EL (cell line): ENCODE results near the gene PLEKHB1.

Experiments
- DNase-seq: peaks from one replicate; pipeline ENCODE4 v3.0.0-alpha.2; 2016

PLEKHB1 gene, protein sequence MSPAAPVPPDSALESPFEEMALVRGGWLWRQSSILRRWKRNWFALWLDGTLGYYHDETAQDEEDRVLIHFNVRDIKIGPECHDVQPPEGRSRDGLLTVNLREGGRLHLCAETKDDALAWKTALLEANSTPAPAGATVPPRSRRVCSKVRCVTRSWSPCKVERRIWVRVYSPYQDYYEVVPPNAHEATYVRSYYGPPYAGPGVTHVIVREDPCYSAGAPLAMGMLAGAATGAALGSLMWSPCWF

DNA sequence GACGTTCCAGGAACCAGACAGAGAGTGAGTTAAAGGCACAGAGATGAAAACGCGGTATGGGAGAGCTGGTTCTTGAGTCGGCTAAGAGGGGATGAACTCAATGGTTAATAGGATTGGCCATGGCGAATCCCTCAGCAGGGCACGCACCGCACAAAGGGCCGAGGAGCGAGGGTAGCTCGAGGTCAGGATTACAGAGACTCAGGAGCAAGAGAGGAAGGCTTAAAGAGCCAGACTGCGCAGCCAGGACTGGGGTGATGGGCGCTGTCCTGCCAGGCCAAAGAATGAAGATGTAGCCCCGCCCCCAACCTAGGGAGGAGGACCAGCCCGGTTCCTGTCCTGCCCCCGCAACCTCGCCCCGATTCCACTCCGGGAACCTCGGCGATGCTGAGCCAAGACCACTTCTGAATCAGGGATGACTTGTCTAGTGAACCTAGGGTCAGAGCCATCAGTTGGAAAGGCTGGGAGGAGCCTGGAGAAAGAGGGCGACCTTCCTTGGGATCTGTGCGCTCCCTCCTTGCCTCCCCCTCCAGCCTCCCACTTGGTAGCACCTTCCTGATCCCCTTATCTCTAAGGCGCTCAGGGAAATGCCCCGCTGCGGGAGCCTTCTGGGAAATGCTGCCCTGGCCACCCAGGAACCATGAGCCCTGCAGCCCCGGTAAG is at the start of gene PLEKHB1:
Gene PLEKHB1 (plus strand): TSS at position 610 of the 660 bp plus-strand sequence. CDS start 28 bp downstream, at position 638.
- DNase-seq: peak; percentile 18

DNA sequence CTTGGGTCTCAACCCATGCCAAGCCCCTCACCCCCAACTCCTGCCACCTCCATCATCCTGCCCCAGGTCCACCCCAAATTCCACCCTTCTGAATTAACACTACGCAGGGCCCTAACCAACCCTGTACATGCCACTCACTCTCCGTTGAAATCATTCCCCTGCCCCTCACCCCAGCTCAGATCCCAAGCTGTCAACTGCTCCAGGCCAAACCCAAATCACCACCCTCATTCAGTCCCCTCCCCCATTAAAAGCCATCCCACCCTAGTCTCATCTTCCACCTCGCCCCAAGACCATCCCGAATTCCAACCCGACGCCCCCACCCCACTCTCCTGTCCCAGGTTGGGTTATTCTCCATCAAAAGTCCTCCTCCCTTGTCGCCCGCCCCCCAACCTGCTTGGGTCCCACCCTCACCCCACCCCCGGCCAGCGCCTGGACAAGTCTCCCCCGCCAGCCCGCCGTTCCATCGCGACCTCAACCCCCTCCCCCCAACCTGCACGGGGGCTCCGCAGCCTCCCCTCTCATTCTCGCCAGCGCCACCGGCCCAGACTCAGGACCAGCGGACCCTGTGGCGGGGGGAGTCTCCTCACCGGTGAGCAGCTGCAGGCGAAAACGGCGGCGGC is 48.9 kb upstream of the PLEKHB1 start:
- peak; percentile 3 for DNase-seq

DNA sequence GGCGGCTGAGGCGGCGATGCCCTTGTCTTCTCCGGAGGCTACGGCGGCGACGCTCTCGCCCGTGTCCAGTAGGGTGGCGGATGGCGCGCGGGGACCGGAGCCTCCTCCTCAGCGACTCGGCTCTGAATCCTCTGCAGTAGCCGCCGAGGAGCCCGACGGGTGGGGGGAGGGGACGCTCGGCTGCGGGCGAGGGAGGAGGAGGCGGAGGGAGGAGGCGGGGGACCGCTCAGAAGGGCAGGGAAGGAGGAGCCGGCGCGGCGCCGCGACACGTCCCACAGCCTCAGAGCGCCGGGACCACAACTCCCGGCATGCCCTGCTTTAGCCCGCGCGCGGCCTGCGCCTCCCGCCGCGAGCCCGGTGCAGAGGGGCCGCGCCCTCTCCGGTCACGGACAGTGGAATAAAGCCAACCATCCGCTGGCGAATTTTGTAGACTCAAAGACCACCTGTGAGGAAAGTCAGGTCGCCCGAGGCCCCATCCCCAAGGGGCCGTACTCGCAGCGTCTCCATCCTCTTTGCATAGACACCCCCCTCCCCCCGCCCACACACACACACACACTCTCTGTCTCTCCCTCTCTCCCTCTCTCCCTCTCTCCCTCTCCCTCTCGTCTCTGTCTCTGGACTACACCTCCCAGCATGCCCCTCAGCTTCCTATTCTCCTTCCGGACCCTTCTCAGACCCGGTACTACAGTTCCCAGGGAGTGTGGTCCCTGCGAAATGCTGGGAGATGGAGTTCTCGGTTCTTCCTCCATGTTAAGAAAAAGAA is 48.2 kb upstream of the PLEKHB1 start, which contains the start of gene FAM168A:
Gene FAM168A (minus strand): TSS at position 157 of the 763 bp plus-strand sequence. CDS start 129,638 bp downstream, outside the sequence.
- peak; percentile 97 for DNase-seq

DNA sequence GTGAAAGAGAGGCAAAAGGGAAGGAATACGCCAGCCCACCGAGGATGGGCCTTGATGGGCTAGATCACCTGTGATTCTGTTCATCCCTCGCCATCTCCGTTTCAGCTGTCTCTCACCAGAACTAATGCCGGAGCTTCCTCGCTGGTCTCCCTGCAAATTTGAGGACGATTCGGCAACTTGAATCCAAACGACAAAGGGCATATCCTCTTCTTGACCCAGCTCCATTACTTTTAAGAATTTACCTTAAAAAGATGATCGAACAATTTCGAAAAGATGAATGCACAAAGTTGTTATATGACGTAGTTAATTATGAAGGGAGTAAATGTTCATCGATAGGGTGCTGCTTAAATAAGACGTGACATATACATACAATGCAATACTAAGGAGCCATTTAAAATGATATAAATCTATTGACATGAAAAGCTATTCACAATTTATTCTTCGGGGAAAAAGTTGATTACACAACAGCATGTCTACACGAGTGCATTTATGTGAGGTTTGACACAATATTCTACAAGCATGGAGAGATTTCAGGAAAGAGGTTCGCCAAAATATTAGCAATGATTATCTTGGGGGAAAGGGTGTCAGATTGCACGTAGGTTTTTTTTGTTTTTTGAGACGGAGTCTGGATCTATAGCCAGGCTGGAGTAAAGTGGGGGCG is 47.5 kb upstream of the PLEKHB1 start:
- DNase-seq: no peak

DNA sequence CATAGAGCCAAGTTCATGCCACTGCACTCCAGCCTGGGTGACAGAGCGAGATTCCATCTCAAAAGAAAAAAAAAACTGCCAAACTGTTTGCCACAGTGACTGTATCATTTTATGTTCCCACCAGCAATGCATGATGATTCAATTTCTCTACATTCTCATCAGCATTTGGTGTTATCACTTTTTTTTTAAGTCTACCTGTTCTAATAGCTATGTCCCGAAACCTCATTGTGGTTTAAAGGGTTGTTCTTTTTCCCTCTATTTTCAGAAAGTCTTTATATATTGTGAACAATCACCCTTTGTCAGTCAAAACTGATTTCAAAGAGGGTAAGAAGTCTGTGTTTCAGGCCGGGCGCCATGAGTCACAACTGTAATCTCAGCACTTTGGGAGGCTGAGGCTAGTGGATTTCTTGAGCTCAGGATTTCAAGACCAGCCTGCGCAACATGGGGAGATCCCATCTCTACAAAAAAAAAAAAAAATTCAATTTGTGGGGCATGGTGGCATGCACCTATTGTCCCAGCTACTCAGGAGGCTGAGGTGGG is 33.7 kb upstream of the PLEKHB1 start:
- DNase-seq: no peak

DNA sequence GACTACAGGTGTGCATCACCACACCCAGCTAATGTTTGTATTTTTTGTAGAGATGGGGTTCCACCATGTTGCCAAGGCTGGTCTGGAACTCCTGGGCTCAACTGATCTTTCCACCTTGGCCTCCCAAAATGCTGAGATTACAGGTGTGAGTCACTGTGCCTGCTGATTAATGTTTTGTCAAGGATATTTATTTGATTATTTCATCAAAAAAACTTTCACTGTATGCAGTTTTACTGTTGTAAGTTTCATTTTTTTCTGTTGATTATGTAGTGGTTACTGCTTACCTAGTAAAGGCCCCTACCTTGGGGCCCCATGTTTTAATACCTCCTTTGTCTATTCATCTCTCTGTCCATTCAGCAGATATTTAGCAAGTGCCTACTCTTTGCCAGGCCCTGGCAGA is 31.8 kb upstream of the PLEKHB1 start:
- DNase-seq: no peak

DNA sequence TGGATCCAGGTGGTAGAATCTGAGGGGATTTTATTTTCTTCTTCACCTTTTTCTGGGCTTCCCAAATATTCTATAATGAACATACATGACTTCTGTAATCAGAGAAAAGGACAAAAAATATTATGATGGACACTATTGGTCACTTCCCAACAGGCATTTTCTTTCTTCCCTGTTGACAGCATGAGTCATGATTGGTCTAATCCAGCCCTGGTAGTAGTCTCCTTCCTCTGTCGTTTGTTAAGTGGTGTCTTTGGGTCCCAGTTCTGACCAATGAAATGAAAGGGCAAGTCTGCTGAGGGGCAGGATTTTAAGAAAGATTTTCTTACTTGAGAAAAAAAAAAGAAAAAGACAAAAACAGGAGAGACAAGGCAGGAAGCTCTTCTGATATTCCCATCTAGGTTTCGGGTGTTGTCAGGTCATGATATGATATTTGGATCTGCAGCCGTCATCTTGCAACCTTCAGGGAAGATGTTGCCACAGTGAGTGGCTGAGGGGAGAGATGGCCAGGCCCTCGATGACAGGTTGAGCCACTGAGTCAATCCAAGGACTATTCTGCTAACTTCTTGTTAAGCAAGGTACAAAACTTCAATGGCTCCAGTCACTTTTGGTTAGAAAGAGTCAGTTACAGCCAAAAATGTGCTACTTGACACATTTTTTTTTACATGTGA is 23.3 kb upstream of the PLEKHB1 start:
- no peak for DNase-seq

DNA sequence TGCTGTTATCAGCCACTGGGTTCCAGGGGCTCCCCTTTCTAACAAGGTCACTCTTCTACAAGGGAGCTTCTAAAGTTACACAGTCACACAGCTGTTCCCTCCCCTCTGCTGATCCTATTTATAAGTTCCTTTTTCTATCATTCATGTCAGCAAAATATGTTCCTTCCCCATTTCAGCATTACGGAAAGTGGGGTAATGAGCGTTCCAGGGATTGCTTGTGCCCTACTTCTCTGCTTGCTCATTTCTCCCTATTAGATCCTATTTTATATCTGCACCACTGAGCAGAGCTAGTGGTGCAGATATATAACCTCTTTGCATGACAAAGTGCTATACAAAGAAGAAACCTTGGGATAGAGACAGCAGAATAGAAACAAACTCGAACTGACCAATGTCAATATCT is 22.7 kb upstream of the PLEKHB1 start:
- no peak for DNase-seq

DNA sequence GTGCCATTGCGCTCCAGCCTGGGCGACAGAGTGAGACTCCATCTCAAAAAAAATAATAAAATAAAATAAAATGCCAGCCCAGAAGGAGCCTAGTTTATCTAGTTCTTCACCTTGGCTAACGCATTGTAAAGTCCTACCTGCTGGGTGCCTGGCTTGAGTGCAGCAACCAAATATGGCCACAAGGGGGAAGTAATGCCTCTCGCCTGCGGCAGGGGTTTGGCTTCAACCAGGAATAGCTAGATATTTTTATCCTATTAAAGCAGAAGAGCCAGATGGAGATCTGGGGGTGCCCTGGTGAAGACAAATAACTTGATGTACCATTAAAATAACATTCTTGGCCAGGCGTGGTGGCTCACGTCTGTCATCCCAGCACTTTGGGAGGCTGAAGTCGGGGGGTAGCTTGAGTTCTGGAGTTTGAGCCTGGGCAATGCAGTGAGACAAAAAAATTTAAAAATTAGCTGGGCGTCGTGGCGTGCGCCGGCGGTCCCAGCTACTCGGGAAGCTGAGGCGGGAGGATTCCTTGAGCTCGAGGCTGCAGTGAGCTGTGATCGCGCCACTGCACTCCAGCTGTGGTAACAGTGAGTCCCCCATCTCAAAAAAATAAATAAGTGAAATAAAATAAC is 20.6 kb upstream of the PLEKHB1 start:
- peak; percentile 67 for DNase-seq

DNA sequence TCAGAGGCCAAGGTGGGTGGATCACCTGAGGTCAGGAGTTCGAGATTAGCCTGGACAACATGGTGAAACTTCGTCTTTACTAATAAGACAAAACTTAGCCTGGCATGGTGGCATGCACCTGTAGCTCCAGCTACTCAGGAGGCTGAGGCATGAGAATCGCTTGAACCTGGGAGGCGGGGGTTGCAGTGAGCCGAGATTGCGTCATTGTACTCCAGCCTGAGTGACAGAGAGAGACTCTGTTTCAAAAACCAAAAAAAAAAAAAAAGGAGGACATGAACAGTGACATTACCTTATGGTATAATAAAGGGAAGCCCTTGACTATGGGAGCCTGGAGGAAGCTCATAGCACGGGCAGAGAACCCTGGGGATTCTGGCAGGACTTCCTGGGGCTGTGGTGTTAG is 16.5 kb upstream of the PLEKHB1 start:
- DNase-seq: no peak

DNA sequence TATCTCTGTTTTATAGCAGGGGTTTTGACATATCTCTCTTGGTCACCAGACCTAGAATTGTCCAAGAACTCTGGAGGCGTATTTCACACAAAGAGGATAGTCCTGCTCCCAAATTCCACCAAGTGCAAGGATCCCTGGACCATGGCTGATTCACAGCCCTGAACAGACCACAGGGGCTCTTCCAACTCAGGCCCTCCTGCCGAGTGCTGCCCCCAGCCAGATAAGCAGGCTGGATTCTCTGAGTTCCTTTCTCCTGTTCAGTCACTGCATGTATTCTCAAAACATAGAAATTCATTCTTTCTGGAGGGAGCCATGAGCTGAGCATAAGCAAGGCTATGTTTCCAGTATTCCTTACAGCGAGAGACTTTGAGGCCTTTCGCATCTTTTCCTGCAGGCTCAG is 13.4 kb upstream of the PLEKHB1 start:
- DNase-seq: no peak

DNA sequence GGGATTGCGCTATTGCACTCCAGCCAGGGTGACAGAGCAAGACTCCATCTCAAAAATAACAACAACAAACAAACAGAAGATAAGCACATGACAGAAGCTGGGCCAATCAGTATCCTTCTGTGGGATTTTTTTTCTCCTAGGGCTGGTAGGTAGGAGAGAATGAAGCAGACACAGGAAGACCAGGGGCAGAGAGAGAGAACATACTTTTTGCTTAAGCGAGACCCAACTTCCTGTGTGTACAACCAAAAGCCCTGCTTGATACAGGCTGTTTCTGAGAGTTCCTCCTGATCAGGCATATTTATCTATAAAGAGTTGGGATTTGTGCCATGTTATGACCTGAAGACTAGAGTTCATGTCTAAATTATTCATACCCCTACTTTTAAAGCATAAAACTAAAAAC is 12.4 kb upstream of the PLEKHB1 start:
- DNase-seq: no peak

DNA sequence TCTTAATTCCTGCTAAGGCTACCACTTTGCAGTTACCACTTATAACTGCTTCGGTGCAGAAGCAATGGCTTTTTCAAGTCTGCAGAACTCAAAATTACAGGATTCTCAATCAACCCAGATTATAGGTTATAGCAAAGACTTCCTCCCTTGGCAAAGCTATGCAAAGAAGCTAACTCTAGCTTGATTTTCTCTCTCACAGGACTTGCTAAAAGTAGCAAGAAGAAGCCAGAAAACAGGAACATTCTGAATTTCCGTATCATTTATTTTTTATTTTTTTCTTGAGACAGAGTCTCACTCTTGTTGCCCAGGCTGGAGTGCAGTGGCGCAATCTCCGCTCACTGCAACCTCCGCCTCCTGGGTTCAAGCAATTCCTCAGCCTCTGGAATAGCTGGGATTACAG is 10.7 kb upstream of the PLEKHB1 start:
- no peak for DNase-seq

DNA sequence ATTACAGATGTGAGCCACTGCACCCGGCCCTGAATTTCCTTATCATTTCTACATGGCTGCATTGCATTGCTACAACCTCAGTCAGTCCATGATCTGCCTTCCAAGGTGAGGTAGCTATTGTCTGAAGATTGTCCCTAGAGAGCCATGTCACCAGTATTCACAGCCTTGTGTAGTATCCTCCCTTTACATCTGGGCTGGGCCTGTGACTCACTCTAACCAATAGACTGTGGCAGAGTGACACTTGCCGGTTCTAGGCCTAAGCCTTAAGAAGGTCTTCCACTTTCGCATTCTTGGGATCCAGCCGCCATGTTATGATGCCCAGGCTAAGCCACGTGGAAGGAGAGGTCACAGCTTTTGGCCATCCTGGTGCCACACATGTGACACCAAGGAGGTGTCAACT is 10.1 kb upstream of the PLEKHB1 start:
- no peak for DNase-seq

DNA sequence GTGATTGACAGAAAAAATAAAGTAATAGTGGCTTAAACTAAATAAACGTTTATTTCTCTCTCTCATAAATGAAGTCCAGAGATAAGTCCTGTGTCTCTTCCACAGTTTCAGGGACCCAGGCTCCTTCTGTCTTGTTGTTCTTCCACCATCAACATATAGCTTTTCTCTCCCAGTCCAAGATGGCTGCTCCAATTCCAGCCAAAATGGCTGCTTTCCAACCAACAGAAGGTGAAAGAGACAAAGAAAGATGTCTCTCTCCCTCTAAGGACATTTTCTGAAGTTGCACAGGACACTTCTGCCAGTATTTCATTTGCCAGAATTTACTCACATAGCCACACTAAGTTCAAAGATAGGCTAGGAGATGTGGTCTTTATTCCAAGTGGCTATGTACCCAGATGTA is 9.4 kb upstream of the PLEKHB1 start:
- DNase-seq: no peak

DNA sequence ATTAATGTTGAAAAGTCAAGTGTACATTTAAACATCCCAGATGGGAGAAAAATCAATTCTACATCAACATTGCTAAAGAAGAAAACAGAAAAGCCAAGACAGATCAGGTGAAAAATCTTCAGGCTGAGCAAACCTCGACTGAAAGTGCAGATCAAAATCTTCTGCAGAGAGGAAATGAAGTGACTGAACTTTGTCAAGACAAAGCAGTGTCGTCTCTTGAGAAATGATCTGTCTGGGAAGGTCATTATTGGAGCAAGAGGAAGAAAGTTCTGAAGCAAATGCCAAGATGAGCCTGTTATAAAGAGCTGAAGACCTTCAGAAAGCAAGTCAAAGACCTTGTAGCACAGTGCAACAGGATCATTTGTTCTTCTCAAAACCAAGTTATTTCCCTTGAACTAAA is 5.8 kb upstream of the PLEKHB1 start:
- DNase-seq: no peak

DNA sequence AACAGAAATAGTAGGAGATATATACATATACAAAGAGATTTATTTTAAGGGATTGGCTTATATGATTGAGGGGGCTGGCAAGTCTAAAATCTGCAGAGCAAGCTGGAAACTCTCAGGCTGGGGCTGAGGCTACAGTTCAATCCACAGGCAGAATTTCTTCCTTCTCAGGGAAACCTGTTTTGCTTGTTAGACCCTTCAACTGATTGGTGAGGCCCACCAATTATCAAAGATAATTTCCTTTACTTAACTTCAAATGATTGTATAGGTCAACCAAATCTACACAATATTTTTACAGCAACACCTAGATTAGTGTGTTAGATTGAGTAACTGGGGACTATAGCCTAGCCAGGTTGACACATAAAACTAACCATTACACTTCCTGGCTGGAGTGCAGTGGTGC is 4.7 kb upstream of the PLEKHB1 start:
- no peak for DNase-seq

DNA sequence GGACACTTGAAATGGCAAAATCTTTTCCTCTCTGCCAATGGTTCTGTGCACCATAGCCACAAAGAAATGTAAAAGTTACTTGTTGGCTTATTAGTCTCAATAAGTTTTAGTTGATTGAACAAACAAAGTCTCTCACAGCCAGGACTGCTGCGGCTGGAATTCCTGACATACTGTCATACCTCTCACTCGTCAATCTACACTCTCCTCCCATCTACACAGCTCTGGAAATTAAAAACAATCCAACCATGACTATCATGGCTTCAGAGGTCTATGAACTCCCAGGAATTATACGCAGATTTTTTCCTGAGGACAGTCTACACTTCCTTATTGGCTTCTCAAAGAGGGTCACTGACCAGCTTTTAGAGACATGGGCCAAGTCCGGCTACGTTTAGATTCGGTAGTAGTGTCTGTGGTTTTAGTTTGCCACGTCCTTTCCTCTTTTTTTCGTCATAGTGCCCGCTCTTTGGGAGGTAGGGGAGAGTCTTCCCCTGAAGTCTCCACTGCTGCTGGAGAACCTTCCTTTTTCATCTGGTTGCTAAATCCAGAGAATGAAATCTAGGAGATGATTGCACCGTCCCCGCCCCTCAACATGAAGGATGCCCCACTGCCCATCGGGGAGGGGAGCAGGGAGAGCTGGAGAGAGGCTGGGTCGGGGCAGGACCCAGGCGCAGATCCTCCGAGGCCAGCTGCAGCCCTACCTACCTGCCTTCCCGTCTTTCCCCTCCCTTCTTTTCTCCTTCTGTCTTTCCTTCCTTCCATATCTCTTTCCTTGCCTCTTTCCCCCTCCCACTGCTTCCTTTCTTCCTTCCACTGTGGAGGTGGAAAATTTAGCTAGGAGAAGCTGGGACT is 1.0 kb upstream of the PLEKHB1 start:
- DNase-seq: no peak

DNA sequence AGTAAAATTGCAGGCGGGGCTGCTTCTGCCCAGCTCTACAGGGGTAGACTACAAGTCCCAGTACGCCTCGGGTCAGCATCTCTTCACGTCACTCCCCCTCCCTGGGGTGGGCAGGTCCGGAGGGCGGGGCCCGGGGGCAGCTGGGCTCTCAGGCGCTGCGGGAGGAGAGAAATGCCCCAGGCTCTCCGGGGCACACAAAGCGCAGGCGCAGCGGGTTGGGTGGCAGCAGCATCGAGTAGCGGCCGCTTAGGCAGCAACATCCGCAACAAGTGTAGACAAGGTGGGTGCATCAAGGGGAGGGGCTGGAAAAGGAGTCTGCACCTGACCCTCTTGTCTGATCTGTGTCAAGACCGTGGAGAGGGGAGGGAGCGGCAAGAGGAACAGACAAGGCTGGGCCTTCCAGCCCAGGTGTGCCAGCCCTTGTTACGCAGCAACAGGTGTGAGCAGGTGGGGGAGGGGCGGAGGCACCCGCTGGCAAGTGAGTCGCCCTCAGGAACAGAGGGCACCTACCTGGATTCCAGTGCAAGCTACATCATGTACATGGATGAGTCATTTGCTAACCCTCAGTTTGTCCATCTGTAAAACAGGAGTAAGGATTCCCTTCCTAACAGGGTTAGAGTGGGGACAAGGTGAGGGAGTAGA is 1.2 kb downstream of the PLEKHB1 start:
- peak; percentile 85 for DNase-seq

DNA sequence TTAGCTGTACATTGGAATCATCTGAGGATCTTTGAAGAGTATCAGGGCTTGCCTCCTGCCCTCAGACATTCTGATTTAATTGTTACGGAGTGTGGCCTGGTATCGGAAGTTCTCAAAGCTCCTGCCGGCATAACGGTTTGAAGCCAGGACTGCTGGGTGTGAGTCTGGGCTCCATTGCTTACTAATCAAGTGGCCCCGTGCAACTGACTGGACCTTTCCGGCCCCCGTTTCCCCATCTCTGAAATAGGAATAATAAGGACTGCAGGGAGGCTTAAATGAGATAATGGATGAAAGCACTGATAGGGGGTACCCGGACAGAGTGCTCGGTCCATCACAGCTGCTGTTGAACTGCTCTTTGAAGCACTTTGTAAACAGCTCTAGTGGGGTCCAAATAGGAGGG is 1.7 kb downstream of the PLEKHB1 start:
- no peak for DNase-seq
